WTC11 (cell line): ENCODE results near the gene RUFY3. TPM values are rescaled to one million over a fixed set of nuclear protein-coding genes. Genes with fewer than 3 reads are reported as not detected.

Experiments used
- ATAC-seq: fragments of 200-7000 bp; cut with Tn5 transposase; 2 replicates; pipeline ENCODE4 v1.10.0; 2021; ENCODE audit warnings: mild to moderate bottlenecking, moderate library complexity
- CTCF ChIA-PET: fragments of 300-600 bp; sonication (Branson Sonifier 250); formaldehyde crosslinking; loops from one replicate; lab custom pipeline; 2021; ENCODE audit warnings: antibody characterized with exemption; lab: Charles Lee
- POLR2A ChIA-PET: fragments of 350-600 bp; sonication (Branson Sonifier 250); formaldehyde crosslinking; loops from one replicate; lab custom pipeline; 2021; ENCODE audit warnings: antibody characterized with exemption; lab: Charles Lee
- DNase-seq: peaks from one replicate; pipeline ENCODE4 v3.0.0; 2021; ENCODE audit warnings: low spot score
- H3K27ac Mint-ChIP-seq: 2 replicates; pipeline ENCODE4 v1.8.0; 2021; ENCODE audit warnings: mixed read lengths
- H3K27me3 Mint-ChIP-seq: 2 replicates; pipeline ENCODE4 v1.8.0; 2021; ENCODE audit warnings: low read depth, mild to moderate bottlenecking, moderate library complexity, mixed read lengths
- H3K36me3 Mint-ChIP-seq: 2 replicates; pipeline ENCODE4 v1.8.0; 2021; ENCODE audit warnings: mixed read lengths
- H3K4me1 Mint-ChIP-seq: 2 replicates; pipeline ENCODE4 v1.8.0; 2022; ENCODE audit warnings: mixed read lengths
- H3K4me3 Mint-ChIP-seq: 2 replicates; pipeline ENCODE4 v1.8.0; 2021; ENCODE audit warnings: mild to moderate bottlenecking, moderate library complexity, mixed read lengths
- H3K9me3 Mint-ChIP-seq: 2 replicates; pipeline ENCODE4 v1.8.0; 2021; ENCODE audit warnings: mixed read lengths
- AFF4 ChIP-seq: sonication (generic); formaldehyde crosslinking; IDR thresholded peaks from 2 replicates; pipeline ENCODE4 v1.8.1; 2023; ENCODE audit warnings: mild to moderate bottlenecking, missing genetic modification reagents, borderline replicate concordance
- AR ChIP-seq: fragments of 250-450 bp; sonication (Bioruptor Pico); IDR thresholded peaks from 2 replicates; pipeline ENCODE4 v1.9.0; 2021; ENCODE audit warnings: mild to moderate bottlenecking
- ARID4B ChIP-seq: sonication (generic); formaldehyde crosslinking; IDR thresholded peaks from 2 replicates; pipeline ENCODE4 v1.8.0; 2023; ENCODE audit warnings: missing genetic modification reagents, mild to moderate bottlenecking, borderline replicate concordance
- ATF1 ChIP-seq: sonication (generic); formaldehyde crosslinking; IDR thresholded peaks from 2 replicates; pipeline ENCODE4 v1.8.1; 2023; ENCODE audit warnings: mild to moderate bottlenecking, moderate library complexity, missing genetic modification reagents
- ETV6 ChIP-seq: sonication (generic); formaldehyde crosslinking; IDR thresholded peaks from 2 replicates; pipeline ENCODE4 v1.8.1; 2022; ENCODE audit warnings: mild to moderate bottlenecking, missing genetic modification reagents
- IRF1 ChIP-seq: sonication (generic); formaldehyde crosslinking; IDR thresholded peaks from 2 replicates; pipeline ENCODE4 v1.8.0; 2023; ENCODE audit warnings: missing genetic modification reagents
- KAT7 ChIP-seq: sonication (generic); formaldehyde crosslinking; IDR thresholded peaks from 2 replicates; pipeline ENCODE4 v1.8.1; 2023; ENCODE audit warnings: missing genetic modification reagents, mild to moderate bottlenecking, borderline replicate concordance
- MLX ChIP-seq: sonication (generic); formaldehyde crosslinking; IDR thresholded peaks from 2 replicates; pipeline ENCODE4 v1.8.1; 2023; ENCODE audit warnings: mild to moderate bottlenecking, missing genetic modification reagents, moderate library complexity
- TEAD1 ChIP-seq: sonication (generic); formaldehyde crosslinking; IDR thresholded peaks from 2 replicates; pipeline ENCODE4 v1.8.0; 2022; ENCODE audit warnings: mild to moderate bottlenecking, missing genetic modification reagents
- TEAD4 ChIP-seq: sonication (generic); formaldehyde crosslinking; IDR thresholded peaks from 2 replicates; pipeline ENCODE4 v1.8.0; 2022; ENCODE audit warnings: mild to moderate bottlenecking, missing genetic modification reagents
- USF2 ChIP-seq: sonication (generic); formaldehyde crosslinking; IDR thresholded peaks from 2 replicates; pipeline ENCODE4 v1.8.1; 2023; ENCODE audit warnings: mild to moderate bottlenecking, missing genetic modification reagents, moderate library complexity
- ZBTB21 ChIP-seq: sonication (generic); formaldehyde crosslinking; IDR thresholded peaks from 2 replicates; pipeline ENCODE4 v1.8.1; 2023; ENCODE audit warnings: mild to moderate bottlenecking, missing genetic modification reagents, borderline replicate concordance
- ZNF138 ChIP-seq: sonication (generic); formaldehyde crosslinking; conservative IDR thresholded peaks from 2 replicates; pipeline ENCODE4 v1.8.1; 2022; ENCODE audit warnings: mild to moderate bottlenecking, moderate library complexity, missing genetic modification reagents
- ZNF396 ChIP-seq: fragments of 250-450 bp; sonication (Bioruptor Pico); IDR thresholded peaks from 2 replicates; pipeline ENCODE4 v1.8.0; 2021; ENCODE audit warnings: mild to moderate bottlenecking, moderate library complexity, borderline replicate concordance
- ZNF425 ChIP-seq: fragments of 250-450 bp; sonication (Bioruptor Pico); conservative IDR thresholded peaks from 2 replicates; pipeline ENCODE4 v1.9.0; 2021; ENCODE audit warnings: mild to moderate bottlenecking
- ZNF671 ChIP-seq: fragments of 250-450 bp; sonication (Bioruptor Pico); IDR thresholded peaks from 2 replicates; pipeline ENCODE4 v1.8.0; 2021; ENCODE audit warnings: mild to moderate bottlenecking
- total RNA-seq: library from RNA; stranded (reverse); gene quantifications from 3 replicates; pipeline ENCODE4 v1.2.3, GENCODE V29; 2021

RUFY3 gene
- total RNA-seq, 1 experiment from 2014 or later = 49.0 TPM

- TF ChIP-seq AFF4 (CRISPR knock-in tag) (no peak), ZNF671 (CRISPR knock-in tag) (no peak), TEAD4 (CRISPR knock-in tag) (no peak), KAT7 (CRISPR knock-in tag) (no peak), ZBTB21 (CRISPR knock-in tag) (no peak), ATF1 (no peak), MLX (CRISPR knock-in tag) (no peak), USF2 (no peak), ZNF138 (no peak)
Observed at GRCh38 chr4:70772929-70773555, 51.3 kb downstream of the RUFY3 start (continued).

- H3K27ac Mint-ChIP-seq = no peak overlapping the region
- ChIA-PET CTCF (no interaction called here), POLR2A (no interaction called here)
- H3K36me3 Mint-ChIP-seq = no peaks in the 10 kb centered on the region
- no peaks in the 10 kb centered on the region for H3K27me3 Mint-ChIP-seq
- DNase-seq = no peak
- no peak for TF ChIP-seq IRF1 (CRISPR knock-in tag)
- TF ChIP-seq ETV6 (CRISPR knock-in tag) = no peak
- no peak for TF ChIP-seq ZNF396
- TF ChIP-seq ZNF425 (CRISPR knock-in tag) = no peak
- no peak for TF ChIP-seq TEAD1 (CRISPR knock-in tag)
- no peak for TF ChIP-seq ARID4B (CRISPR knock-in tag)
- TF ChIP-seq AR (CRISPR knock-in tag) = no peak
- no peaks in the 10 kb centered on the region for H3K9me3 Mint-ChIP-seq
- H3K4me1 Mint-ChIP-seq = no peaks in the 10 kb centered on the region
- H3K4me3 Mint-ChIP-seq = no peak overlapping the region
- ATAC-seq = no peak
Observed at GRCh38 chr4:70778888-70779422, 57.2 kb downstream of the RUFY3 start.
